ENCODE data around the gene LRRTM4.
"Not testable (repeated sequence)": the region's sequence is repeated elsewhere in the genome, so short reads cannot be mapped to it uniquely, and the experiment has no call there.

The LRRTM4 gene

GRCh38 chr2:76745605-76746004, 776.6 kb downstream of the LRRTM4 start:
- DNase-seq (ENCODE audit: low read depth): no peak

DNA sequence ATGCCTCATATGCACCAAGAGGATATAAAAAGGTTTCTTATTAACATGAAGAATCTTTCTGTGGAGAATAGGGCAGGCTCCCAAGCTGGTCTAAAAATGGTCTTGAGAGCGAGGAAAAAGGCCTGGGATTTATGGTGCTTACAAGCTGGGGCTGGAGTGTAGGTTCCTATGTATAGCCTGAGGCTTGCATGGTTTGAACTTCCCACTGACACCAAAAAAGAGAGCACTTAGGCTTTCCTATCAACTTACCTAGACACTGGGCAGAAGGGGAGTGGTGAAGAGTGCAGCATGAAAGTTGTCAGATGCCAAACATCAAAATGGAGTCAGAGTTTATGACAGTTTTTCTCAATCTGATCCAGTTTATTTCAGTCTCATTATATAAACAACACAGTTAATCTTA, 784.6 kb downstream of the LRRTM4 start:
- no peak for DNase-seq (ENCODE audit: low read depth)

- DNase-seq (ENCODE audit: low read depth): no peak
These were observed 788.4 kb downstream of the LRRTM4 start for GRCh38 chr2:76733736-76734135.

- DNase-seq (ENCODE audit: low read depth): no peak
These were observed 791.0 kb downstream of the LRRTM4 start for GRCh38 chr2:76731157-76731556.

GRCh38 chr2:76730021-76730420, 792.2 kb downstream of the LRRTM4 start:
- no peak for DNase-seq (ENCODE audit: low read depth)

GRCh38 chr2:76721226-76721625, 801.0 kb downstream of the LRRTM4 start:
- no peak for DNase-seq (ENCODE audit: low read depth)

GRCh38 chr2:76713312-76713711, 808.9 kb downstream of the LRRTM4 start:
- no peak for DNase-seq (ENCODE audit: low read depth)

GRCh38 chr2:76711490-76711889, 810.7 kb downstream of the LRRTM4 start:
- DNase-seq (ENCODE audit: low read depth): no peak

DNA sequence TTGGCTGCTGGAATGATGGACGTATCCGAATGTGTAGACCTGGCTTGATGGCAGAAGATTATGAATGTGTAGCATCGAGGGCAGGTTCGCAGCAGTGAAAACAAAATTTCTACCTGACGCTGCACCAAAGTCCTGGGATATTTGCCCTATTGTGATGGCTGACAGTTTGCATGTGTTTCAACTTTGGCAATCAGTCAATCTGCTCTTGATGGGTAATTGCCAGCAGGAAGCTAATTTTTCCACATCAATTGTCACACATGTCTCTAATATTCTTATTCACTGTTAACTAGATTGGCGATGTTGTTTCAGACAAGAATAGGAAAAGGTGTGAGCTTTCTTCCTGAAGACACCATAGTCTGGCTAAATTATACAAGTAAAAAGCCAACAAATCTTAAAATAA, 821.3 kb downstream of the LRRTM4 start:
- no peak for DNase-seq (ENCODE audit: low read depth)

DNA sequence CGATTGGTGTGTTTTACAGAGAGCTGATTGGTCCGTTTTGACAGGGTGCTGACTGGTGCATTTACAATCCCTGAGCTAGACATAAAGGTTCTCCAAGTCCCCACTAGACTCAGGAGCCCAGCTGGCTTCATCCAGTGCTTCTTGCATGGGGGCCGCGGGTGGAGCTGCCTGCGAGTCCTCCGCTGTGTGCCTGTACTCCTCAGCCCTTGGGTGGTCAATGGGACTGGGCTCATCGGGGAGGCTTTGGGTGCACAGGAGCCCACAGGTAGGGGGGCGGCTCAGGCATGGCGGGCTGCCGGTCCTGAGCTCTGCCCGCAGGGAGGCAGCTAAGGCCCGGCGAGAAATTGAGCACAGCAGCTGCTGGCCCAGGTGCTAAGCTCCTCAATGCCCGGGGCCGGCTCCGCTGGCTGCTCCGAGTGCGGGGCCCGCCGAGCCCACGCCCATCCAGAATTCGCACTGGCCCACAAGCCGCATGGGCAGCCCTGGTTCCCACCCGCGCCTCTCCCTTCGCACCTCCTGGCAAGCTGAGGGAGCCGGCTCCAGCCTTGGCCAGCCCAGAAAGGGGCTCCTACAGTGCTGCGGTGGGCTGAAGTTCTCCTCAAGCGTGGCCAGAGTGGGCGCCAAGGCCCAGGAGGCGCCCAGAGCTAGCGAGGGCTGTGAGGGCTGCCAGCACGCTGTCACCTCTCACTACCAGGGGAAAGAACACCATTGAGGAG, 824.0 kb downstream of the LRRTM4 start:
- DNase-seq (ENCODE audit: low read depth): not testable (repeated sequence)

Data from activated T-helper 1 cell treated with Interleukin-2 at 50 U/mL for 16 hours (primary cell).